ENCODE results near the gene PAXIP1.

Gene PAXIP1

DNA sequence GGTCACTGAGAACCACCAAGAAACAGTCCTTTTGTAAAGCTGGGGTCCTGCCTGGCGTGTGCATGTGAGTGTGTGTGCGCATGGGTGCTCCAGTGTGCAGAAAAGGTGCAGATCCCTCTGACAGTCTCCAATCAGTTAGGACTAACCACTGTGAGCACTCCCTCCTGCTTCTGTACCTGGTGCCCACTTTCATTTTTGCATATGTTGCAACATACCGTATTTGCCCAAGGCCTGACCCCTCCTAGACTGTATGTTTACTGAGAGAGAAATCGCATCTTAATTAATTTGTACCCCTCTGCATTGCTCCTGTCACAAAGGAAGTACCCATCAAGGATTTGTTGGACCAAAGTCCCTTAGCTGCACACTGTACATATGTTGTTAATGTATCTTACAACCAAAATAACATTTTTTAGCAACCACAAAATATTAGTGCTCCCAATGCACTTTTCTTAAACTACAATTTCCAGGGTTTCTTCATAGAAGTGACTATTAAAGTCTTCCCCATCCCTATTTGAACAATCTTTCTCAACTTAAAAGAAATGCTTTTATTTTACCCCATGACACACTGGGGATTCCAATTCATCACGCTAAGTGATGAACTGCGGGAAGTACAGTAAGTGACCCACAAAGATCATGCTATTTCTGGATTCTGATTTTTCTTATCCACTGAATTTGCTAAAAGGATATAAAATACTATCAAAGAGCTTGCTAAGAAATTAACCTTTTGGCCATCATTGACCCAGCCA lies 16.6 kb downstream of the PAXIP1 start:
- in situ Hi-C loops (cut with MboI; ENCODE audit: low sequenced_read_pairs, unreplicated experiment), result no loop called here
- TF ChIP-seq, protein P1, sequence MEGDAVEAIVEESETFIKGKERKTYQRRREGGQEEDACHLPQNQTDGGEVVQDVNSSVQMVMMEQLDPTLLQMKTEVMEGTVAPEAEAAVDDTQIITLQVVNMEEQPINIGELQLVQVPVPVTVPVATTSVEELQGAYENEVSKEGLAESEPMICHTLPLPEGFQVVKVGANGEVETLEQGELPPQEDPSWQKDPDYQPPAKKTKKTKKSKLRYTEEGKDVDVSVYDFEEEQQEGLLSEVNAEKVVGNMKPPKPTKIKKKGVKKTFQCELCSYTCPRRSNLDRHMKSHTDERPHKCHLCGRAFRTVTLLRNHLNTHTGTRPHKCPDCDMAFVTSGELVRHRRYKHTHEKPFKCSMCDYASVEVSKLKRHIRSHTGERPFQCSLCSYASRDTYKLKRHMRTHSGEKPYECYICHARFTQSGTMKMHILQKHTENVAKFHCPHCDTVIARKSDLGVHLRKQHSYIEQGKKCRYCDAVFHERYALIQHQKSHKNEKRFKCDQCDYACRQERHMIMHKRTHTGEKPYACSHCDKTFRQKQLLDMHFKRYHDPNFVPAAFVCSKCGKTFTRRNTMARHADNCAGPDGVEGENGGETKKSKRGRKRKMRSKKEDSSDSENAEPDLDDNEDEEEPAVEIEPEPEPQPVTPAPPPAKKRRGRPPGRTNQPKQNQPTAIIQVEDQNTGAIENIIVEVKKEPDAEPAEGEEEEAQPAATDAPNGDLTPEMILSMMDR (IDR thresholded peaks at IDR 0.05; ENCODE audit: borderline replicate concordance, control extremely low read depth, extremely low read depth, insufficient read depth, missing control alignments), result no peak
- no peak for DNase-seq (ENCODE audit: low spot score)

DNA sequence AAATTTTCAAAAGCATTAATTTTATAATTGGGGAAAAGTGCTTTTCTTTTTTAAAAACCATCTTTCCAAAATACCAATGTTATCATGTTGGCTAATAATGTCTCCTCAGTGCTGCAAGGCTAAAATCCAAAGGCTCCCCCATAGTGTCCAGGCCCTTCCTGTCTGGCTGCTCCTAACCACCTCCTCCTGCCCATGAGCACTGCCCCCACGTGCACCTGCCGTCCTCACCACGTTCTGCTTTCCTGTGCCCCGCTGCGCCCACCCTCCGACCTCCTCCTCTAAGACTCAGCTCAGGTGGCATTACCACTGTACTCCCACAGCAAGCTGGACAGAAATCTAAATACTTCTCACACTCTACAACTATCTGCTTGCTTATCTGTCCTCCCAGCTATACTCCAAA lies 17.7 kb downstream of the PAXIP1 start:
- DNase-seq (ENCODE audit: low spot score), result no peak
- TF ChIP-seq, protein P1 (IDR thresholded peaks at IDR 0.05; ENCODE audit: borderline replicate concordance, control extremely low read depth, extremely low read depth, insufficient read depth, missing control alignments), result no peak
- in situ Hi-C loops (cut with MboI; ENCODE audit: low sequenced_read_pairs, unreplicated experiment), result no loop called here

DNA sequence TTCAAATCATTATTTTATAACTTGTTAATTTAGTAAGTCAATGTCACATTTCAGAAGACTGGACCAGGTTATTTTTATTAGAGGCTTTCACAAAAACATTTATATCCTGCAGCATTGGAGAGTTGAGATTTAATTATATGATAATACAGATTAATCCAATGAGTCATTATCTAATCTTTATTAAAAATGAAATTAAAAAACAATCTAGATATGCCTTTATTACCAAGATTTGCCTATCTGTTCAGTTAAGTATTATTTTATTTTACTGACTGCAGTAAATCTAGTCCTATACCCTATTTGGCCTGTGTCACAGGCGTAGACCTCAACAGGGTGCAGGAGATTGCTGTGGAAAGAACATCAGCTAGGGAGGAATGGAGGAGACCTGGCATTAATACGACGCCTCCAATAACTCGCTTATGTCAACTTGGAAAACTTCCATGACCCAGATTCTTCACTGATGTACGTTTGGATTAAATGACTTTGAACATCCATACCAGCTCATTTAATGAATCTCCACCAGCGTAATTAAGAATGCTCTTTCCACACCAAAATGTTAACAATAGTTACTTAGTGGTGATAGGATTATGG lies 18.2 kb downstream of the PAXIP1 start:
- TF ChIP-seq, protein P1 (IDR thresholded peaks at IDR 0.05; ENCODE audit: borderline replicate concordance, control extremely low read depth, extremely low read depth, insufficient read depth, missing control alignments), result no peak
- in situ Hi-C loops (cut with MboI; ENCODE audit: low sequenced_read_pairs, unreplicated experiment), result no loop called here
- no peak for DNase-seq (ENCODE audit: low spot score)

DNA sequence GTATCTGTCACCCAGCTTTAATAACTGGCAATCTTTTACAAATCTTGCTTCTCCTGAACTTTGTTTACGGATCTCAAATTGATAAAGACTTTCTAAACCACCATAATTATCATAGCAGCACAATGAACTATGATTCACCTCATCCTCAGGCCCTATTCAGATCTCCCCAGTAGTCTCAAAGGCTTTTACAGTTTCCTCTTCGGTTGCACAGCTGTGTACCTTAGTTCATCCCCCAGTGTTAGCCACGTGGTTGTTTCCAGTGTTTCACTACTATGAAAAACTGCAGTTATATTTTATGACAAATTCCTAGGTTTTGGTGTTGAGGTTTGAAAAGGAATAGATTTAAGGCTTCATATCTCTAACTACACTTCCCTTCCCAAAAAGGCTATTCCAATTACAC lies 24.9 kb downstream of the PAXIP1 start:
- in situ Hi-C loops (cut with MboI; ENCODE audit: low sequenced_read_pairs, unreplicated experiment), result no loop called here
- DNase-seq (ENCODE audit: low spot score), result no peak
- TF ChIP-seq, protein P1 (IDR thresholded peaks at IDR 0.05; ENCODE audit: borderline replicate concordance, control extremely low read depth, extremely low read depth, insufficient read depth, missing control alignments), result no peak

DNA sequence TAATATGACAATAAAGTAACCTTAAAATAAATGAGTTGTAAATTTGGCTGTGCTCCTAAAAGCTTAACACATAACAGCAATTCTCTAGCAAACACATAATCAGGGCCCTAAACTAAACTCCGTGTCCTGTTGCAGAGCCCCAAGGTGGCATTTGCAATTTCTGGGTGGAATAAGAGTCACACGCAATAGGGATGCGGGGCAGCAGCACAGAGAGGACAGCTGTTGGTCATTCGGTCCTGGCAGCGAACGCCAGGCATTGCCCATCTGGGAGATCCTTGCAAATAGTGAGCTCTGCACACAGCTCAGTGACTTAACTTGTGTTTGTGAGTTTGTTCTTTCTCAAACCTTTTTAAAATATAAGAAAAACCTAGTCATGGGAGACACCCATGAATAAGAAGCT lies 25.7 kb downstream of the PAXIP1 start:
- DNase-seq (ENCODE audit: low spot score), result no peak
- TF ChIP-seq, protein P1 (IDR thresholded peaks at IDR 0.05; ENCODE audit: borderline replicate concordance, control extremely low read depth, extremely low read depth, insufficient read depth, missing control alignments), result no peak
- in situ Hi-C loops (cut with MboI; ENCODE audit: low sequenced_read_pairs, unreplicated experiment), result no loop called here

DNA sequence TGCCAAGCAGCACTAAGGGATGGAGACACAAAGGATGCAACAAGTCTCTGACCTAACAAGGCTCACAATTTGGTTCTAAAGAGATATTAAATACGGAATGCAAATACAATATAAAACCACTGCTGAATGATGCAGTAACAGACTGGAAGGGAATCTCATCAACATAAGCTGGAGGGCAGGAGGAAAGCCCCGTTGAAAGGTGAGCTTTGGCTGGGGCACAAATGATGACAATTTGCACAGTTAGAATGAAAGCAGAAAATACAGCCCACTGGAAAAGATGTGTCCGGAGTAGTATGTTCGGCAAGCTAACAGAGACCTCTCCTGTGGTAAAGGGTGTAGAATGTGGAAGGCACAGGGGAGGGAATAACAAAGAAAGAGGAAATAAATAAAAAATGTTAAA lies 26.1 kb downstream of the PAXIP1 start:
- in situ Hi-C loops (cut with MboI; ENCODE audit: low sequenced_read_pairs, unreplicated experiment), result no loop called here
- DNase-seq (ENCODE audit: low spot score), result no peak
- TF ChIP-seq, protein P1 (IDR thresholded peaks at IDR 0.05; ENCODE audit: borderline replicate concordance, control extremely low read depth, extremely low read depth, insufficient read depth, missing control alignments), result no peak

Data from GM13976 (cell line).